HepG2 (cell line): ENCODE data around the gene SDK1. TPM values are rescaled to one million over a fixed set of nuclear protein-coding genes. Genes with fewer than 3 reads are reported as not detected.

Source experiments
- ATAC-seq: fragments of 200-7000 bp; cut with Tn5 transposase; 3 replicates; pipeline ENCODE4 v1.9.1; 2020; ENCODE audit warnings: mild to moderate bottlenecking, moderate library complexity
- BruUV-seq: library from RNA; stranded (reverse); fragments of 400-500 nt; replicated peaks from 2 replicates; lab custom pipeline; 2021; lab: Mats Ljungman, UMichigan
- CTCF ChIA-PET: fragments of 300-600 bp; formaldehyde crosslinking; extraction: SDS; loops from one replicate; lab custom pipeline; 2021; ENCODE audit warnings: low total read pairs, inconsistent platforms, low intra/inter-chr PET ratio; lab: Yijun Ruan, JAX
- POLR2A ChIA-PET: fragments of 350-600 bp; sonication (Branson Sonifier 250); formaldehyde crosslinking; loops from one replicate; lab custom pipeline; 2020; ENCODE audit warnings: antibody characterized with exemption, inconsistent platforms; lab: Yijun Ruan, JAX
- DNase-seq: peaks from one replicate; pipeline ENCODE4 v3.0.0-alpha.2; 2015; ENCODE audit warnings: low spot score
- FAIRE-seq: peaks from 3 replicates; lab custom pipeline; 2011; peaks lifted over from hg19 to GRCh38; lab: Jason Lieb, UNC
- H2AFZ ChIP-seq: one replicate; pipeline ENCODE4 v1.6.1; 2011; ENCODE audit warnings: low read length, inconsistent platforms
- H3K27ac ChIP-seq: fragments of 300-600 bp; 3 replicates; pipeline ENCODE4 v1.8.0; 2011; ENCODE audit warnings: mixed run types, mild to moderate bottlenecking, mixed read lengths, low read length, inconsistent platforms; ENCODE audit not compliant: insufficient read depth; ENCODE audit errors: extremely low read length
- H3K27me3 ChIP-seq, 2 experiments: fragments of 200-600 bp in 1 of 2; 2 replicates in 1 of 2; 3 replicates in 1 of 2; pipeline versions ENCODE4 v1.6.0 to v1.8.0; 2011; ENCODE audit warnings: low read length in 2 of 2, mild to moderate bottlenecking in 2 of 2, moderate library complexity in 2 of 2, inconsistent platforms in 1 of 2; ENCODE audit not compliant: insufficient read depth in 2 of 2, control insufficient read depth in 1 of 2
- H3K36me3 ChIP-seq, 2 experiments: fragments of 200-600 bp in 1 of 2; replicated peaks in 1 of 2; 2 replicates in 1 of 2; 3 replicates in 1 of 2; pipeline versions ENCODE4 v1.5.1 to v1.8.0; 2011; ENCODE audit warnings: low read length in 2 of 2, inconsistent platforms in 1 of 2; ENCODE audit not compliant: insufficient read depth in 2 of 2, control insufficient read depth in 1 of 2
- H3K4me1 ChIP-seq: 2 replicates; pipeline ENCODE4 v1.5.1; 2012; ENCODE audit warnings: low read length, inconsistent platforms; ENCODE audit not compliant: insufficient read depth
- H3K4me2 ChIP-seq: 2 replicates; pipeline ENCODE4 v1.6.0; 2011; ENCODE audit warnings: low read depth, low read length, inconsistent platforms
- H3K4me3 ChIP-seq, 3 experiments: fragments of 200-600 bp in 1 of 3; sonication (generic), shearing (Covaris generic) in 1 of 3; replicated peaks in 1 of 3; 2 replicates each; pipeline ENCODE4 v1.5.1; 2011 to 2016; ENCODE audit warnings: low read length in 3 of 3, inconsistent platforms in 2 of 3, low read depth in 2 of 3, mild to moderate bottlenecking in 2 of 3, control low read depth in 1 of 3, mixed read lengths in 1 of 3; ENCODE audit not compliant: insufficient read depth in 1 of 3
- H3K79me2 ChIP-seq: one replicate; pipeline ENCODE4 v1.6.1; 2011; ENCODE audit warnings: low read length, inconsistent platforms; ENCODE audit not compliant: insufficient read depth
- H3K9ac ChIP-seq: 2 replicates; pipeline ENCODE4 v1.6.0; 2011; ENCODE audit warnings: mild to moderate bottlenecking, low read depth, low read length, inconsistent platforms; ENCODE audit not compliant: insufficient read depth
- H3K9me3 ChIP-seq: 2 replicates; pipeline ENCODE4 v1.5.1; 2012; ENCODE audit warnings: mild to moderate bottlenecking, low read length
- H4K20me1 ChIP-seq: 2 replicates; pipeline ENCODE4 v1.6.0; 2011; ENCODE audit warnings: inconsistent platforms, mild to moderate bottlenecking, low read length, moderate library complexity; ENCODE audit not compliant: insufficient read depth
- HDAC1 ChIP-seq: sonication (generic); formaldehyde crosslinking; IDR thresholded peaks from 2 replicates; pipeline ENCODE4 v1.5.1; 2020; ENCODE audit warnings: mild to moderate bottlenecking, missing genetic modification reagents
- NFRKB ChIP-seq: fragments of 450-650 bp; IDR thresholded peaks from 2 replicates; pipeline ENCODE4 v1.6.1; 2017
- RAD21 ChIP-seq: fragments of 450-650 bp; formaldehyde crosslinking; IDR thresholded peaks from 2 replicates; pipeline ENCODE4 v1.5.0; 2020; ENCODE audit warnings: mild to moderate bottlenecking
- SSRP1 ChIP-seq: IDR thresholded peaks from 2 replicates; pipeline ENCODE4 v1.6.1; 2016; ENCODE audit warnings: control low read depth
- TGIF2 ChIP-seq: IDR thresholded peaks from 2 replicates; pipeline ENCODE4 v1.6.1; 2016; ENCODE audit warnings: control low read depth, missing compliant biosample characterization
- THAP9 ChIP-seq: sonication (generic); formaldehyde crosslinking; IDR thresholded peaks from 2 replicates; pipeline ENCODE4; 2020; ENCODE audit warnings: missing genetic modification reagents, mild to moderate bottlenecking, borderline replicate concordance
- TSC22D2 ChIP-seq: sonication (generic); formaldehyde crosslinking; IDR thresholded peaks from 2 replicates; pipeline ENCODE4 v1.5.1; 2020; ENCODE audit warnings: missing genetic modification reagents, mild to moderate bottlenecking, borderline replicate concordance
- WGBS: methylation state at CpG from one replicate; pipeline ENCODE4 v1.1.6; 2017; ENCODE audit warnings: low lambda C conversion rate; 5-methylcytosine and 5-hydroxymethylcytosine counted together
- in situ Hi-C: cut with HindIII; loops from 2 replicates; pipeline ENCODE4 v1.10.0; 2017; ENCODE audit warnings: low pct_unique_long_range_greater_than_20kb; ENCODE audit not compliant: extremely low pct_ligation_motif_present
- intact Hi-C: fragments of 100-400 bp; cut with micrococcal nuclease; formaldehyde crosslinking; loops from one replicate; pipeline ENCODE4 v1.10.0; 2022; ENCODE audit not compliant: unreplicated experiment
- polyA plus RNA-seq, 8 experiments: library from polyadenylated mRNA; depleted of rRNA in 3 of 8; stranded (reverse) in 7 of 8; unstranded in 1 of 8; fragments of >200 nt; fragmentation: Illumina TruSeq in 4 of 8; extraction: Trizol in 4 of 8; gene quantifications; 2 replicates each; pipeline versions ENCODE4 v1.2.1 to v1.2.3, GENCODE V29; 2011 to 2016; ENCODE audit warnings: low read depth in 4 of 8, missing spikeins in 1 of 8, mixed read lengths in 1 of 8; ENCODE audit not compliant: insufficient read depth in 1 of 8
- total RNA-seq, 5 experiments: library from RNA; depleted of rRNA; stranded (reverse); fragments of >200 nt; fragmentation: Illumina TruSeq; extraction: Trizol; gene quantifications; 2 replicates each; pipeline ENCODE4 v1.2.3, GENCODE V29; 2016; ENCODE audit warnings: low read depth in 1 of 5
- TF ChIP-seq, protein P1 (sequence below): sonication (generic); formaldehyde crosslinking; IDR thresholded peaks from 2 replicates; pipeline ENCODE4 v1.4.0; 2020; ENCODE audit warnings: missing genetic modification reagents
- TF ChIP-seq, protein P2 (sequence below): sonication (generic); formaldehyde crosslinking; conservative IDR thresholded peaks from 2 replicates; pipeline ENCODE4 v1.8.1; 2023; ENCODE audit warnings: missing genetic modification reagents
- TF ChIP-seq, protein P3 (sequence below): sonication (generic); formaldehyde crosslinking; IDR thresholded peaks from 2 replicates; pipeline ENCODE4 v1.5.0; 2020; ENCODE audit warnings: mild to moderate bottlenecking, missing genetic modification reagents, borderline replicate concordance
- TF ChIP-seq, protein P4 (sequence below): IDR thresholded peaks from 2 replicates; pipeline ENCODE4 v1.6.1; 2012; ENCODE audit warnings: inconsistent platforms

The SDK1 gene
- total and polyA plus RNA-seq, 2 of the 13 experiments (the other 11 are each of a cell fraction or from before 2014, with no cell fraction given): 0.35 to 2.4 TPM

DNA sequence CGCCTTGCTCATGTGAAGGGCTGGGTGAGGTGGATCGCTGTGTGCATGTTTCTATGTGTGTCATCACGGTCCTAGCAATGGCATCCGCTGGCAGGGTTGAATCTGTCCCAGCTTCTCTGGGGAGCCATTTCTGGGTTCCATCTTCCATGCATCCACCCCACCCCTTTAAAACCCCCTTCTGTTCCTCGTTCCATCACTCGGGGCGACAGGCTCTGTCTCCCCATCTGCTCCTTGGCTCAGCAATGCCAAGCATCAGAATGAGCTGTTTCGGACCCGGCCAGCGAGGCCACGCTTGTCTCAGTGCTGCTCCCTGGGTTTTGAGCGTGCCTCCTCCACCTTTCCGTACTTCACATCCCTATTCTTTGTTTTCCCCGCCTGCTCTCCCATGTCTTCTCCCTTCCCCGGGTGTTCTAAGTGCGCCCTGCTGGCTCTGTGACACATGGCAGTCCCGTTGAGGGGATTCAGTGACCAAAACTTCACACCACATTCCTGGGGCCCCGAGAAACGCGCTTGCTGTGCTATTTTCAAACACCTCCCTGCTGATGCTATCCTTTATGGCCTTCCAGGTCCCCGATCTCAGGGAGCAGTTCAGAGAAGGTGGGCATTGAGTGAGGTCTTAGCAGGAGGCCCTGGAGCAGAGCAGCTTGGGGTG, 827.0 kb downstream of the SDK1 start:
- H3K4me1 ChIP-seq: no peaks in the 10 kb centered on the region
- BruUV-seq: no TSS peak
- ATAC-seq (no peak), DNase-seq (no peak), FAIRE-seq (no peak)
- 89% methylated on average over 19 of the region's 21 CpGs for WGBS
- no peaks in the 10 kb centered on the region for H3K79me2 ChIP-seq
- H2AFZ ChIP-seq: no peak overlapping the region
- ChIA-PET CTCF (no interaction called here), POLR2A (no interaction called here)
- H3K9me3 ChIP-seq: 0 out of 2 replicates have a peak, but pooled peaks cover 6% of the 10 kb centered on the region
- no peak overlapping the region for H3K9ac ChIP-seq
- intact Hi-C loops: no loop called here
- no peak overlapping the region for H3K4me3 ChIP-seq
- H3K36me3 ChIP-seq: no peaks in the 10 kb centered on the region
- in situ Hi-C loops: no loop called here
- H4K20me1 ChIP-seq: no peaks in the 10 kb centered on the region
- H3K4me2 ChIP-seq: no peak overlapping the region
- no peaks in the 10 kb centered on the region for H3K27me3 ChIP-seq
- H3K27ac ChIP-seq: no peak overlapping the region
- no peak for TF ChIP-seq TGIF2
- TF ChIP-seq, protein P1, sequence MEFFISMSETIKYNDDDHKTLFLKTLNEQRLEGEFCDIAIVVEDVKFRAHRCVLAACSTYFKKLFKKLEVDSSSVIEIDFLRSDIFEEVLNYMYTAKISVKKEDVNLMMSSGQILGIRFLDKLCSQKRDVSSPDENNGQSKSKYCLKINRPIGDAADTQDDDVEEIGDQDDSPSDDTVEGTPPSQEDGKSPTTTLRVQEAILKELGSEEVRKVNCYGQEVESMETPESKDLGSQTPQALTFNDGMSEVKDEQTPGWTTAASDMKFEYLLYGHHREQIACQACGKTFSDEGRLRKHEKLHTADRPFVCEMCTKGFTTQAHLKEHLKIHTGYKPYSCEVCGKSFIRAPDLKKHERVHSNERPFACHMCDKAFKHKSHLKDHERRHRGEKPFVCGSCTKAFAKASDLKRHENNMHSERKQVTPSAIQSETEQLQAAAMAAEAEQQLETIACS (CRISPR knock-in tag): no peak
- TF ChIP-seq SSRP1: no peak
- TF ChIP-seq, protein P2, sequence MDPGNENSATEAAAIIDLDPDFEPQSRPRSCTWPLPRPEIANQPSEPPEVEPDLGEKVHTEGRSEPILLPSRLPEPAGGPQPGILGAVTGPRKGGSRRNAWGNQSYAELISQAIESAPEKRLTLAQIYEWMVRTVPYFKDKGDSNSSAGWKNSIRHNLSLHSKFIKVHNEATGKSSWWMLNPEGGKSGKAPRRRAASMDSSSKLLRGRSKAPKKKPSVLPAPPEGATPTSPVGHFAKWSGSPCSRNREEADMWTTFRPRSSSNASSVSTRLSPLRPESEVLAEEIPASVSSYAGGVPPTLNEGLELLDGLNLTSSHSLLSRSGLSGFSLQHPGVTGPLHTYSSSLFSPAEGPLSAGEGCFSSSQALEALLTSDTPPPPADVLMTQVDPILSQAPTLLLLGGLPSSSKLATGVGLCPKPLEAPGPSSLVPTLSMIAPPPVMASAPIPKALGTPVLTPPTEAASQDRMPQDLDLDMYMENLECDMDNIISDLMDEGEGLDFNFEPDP (CRISPR knock-in tag): no peak
- TF ChIP-seq, protein P3, sequence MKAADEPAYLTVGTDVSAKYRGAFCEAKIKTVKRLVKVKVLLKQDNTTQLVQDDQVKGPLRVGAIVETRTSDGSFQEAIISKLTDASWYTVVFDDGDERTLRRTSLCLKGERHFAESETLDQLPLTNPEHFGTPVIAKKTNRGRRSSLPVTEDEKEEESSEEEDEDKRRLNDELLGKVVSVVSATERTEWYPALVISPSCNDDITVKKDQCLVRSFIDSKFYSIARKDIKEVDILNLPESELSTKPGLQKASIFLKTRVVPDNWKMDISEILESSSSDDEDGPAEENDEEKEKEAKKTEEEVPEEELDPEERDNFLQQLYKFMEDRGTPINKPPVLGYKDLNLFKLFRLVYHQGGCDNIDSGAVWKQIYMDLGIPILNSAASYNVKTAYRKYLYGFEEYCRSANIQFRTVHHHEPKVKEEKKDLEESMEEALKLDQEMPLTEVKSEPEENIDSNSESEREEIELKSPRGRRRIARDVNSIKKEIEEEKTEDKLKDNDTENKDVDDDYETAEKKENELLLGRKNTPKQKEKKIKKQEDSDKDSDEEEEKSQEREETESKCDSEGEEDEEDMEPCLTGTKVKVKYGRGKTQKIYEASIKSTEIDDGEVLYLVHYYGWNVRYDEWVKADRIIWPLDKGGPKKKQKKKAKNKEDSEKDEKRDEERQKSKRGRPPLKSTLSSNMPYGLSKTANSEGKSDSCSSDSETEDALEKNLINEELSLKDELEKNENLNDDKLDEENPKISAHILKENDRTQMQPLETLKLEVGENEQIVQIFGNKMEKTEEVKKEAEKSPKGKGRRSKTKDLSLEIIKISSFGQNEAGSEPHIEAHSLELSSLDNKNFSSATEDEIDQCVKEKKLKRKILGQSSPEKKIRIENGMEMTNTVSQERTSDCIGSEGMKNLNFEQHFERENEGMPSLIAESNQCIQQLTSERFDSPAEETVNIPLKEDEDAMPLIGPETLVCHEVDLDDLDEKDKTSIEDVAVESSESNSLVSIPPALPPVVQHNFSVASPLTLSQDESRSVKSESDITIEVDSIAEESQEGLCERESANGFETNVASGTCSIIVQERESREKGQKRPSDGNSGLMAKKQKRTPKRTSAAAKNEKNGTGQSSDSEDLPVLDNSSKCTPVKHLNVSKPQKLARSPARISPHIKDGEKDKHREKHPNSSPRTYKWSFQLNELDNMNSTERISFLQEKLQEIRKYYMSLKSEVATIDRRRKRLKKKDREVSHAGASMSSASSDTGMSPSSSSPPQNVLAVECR (CRISPR knock-in tag): no peak
- no peak for TF ChIP-seq TSC22D2 (CRISPR knock-in tag)
- TF ChIP-seq THAP9 (CRISPR knock-in tag): no peak
- TF ChIP-seq HDAC1: no peak
- TF ChIP-seq, protein P4, sequence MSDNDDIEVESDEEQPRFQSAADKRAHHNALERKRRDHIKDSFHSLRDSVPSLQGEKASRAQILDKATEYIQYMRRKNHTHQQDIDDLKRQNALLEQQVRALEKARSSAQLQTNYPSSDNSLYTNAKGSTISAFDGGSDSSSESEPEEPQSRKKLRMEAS: no peak
- TF ChIP-seq NFRKB: no peak
- TF ChIP-seq RAD21 (CRISPR knock-in tag): no peak
